ENCODE results near the gene ANKRD29. TPM values are rescaled to one million over a fixed set of nuclear protein-coding genes. Genes with fewer than 3 reads are reported as not detected.

The ANKRD29 gene
- total and polyA plus RNA-seq, 10 of the 15 experiments (the other 5 are each of a cell fraction or from before 2014, with no cell fraction given) = 0.53 to 9.2 (median 1.6) TPM

DNA sequence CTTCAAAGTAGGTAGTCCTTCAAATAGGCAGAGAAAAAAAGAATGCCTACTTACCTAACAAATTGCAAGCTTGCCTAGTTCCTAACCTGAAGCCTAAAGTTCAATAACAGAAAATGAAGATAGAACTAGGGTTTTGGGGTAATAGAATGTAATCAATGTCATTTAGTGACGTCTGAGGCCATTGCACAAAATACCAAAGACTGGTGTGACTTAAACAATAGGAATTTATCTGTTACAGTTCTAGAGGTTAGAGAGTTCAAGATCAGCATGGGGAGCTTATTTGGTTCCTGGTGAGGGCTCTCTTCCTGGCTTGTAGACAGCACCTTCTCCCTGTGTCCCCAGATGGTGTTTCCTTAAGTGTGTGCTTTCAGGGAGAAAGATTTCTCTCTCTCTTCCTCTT lies 71.7 kb downstream of the ANKRD29 start:
- in situ Hi-C loops (cut with MboI) (no loop called here), intact Hi-C loops (cut with micrococcal nuclease; ENCODE audit: unreplicated experiment) (no loop called here)
- ChIA-PET POLR2A (no interaction called here), CTCF (interaction anchor here (0.7 to 1.6 kb wide), 7 partner anchors 9 to 112 kb away, joined by 3 to 5 read pairs (median 4); no protein-coding TSS in a partner anchor), RAD21 (ENCODE audit: unreplicated experiment) (no interaction called here), SMC1A (ENCODE audit: uncharacterized antibody, unreplicated experiment) (interaction anchor here (0.7 to 1.4 kb wide), 5 partner anchors 8 to 114 kb away, joined by 3 to 6 read pairs (median 4); no protein-coding TSS in a partner anchor)
- ATAC-seq (no peak), FAIRE-seq (no peak), DNase-seq (ENCODE audit: low read depth, low spot score) (no peak)
- TF ChIP-seq NFIC (IDR thresholded peaks at IDR 0.05; ENCODE audit: low read depth, low read length) (no peak), ESRRA (IDR thresholded peaks at IDR 0.05; ENCODE audit: low read length) (no peak), LARP7 (IDR thresholded peaks at IDR 0.05) (no peak), MYC (IDR thresholded peaks at IDR 0.05; ENCODE audit: insufficient read depth, insufficient read length, insufficient replicate concordance, low read length, severe bottlenecking) (no peak), SRF (IDR thresholded peaks at IDR 0.05; ENCODE audit: low read depth in 2 of 2, low read length in 2 of 2) (no peak), TBL1XR1 (IDR thresholded peaks at IDR 0.05; ENCODE audit: low read depth, low read length) (no peak), JUND (IDR thresholded peaks at IDR 0.05; ENCODE audit: low read depth, low read length) (no peak), DPF2 (IDR thresholded peaks at IDR 0.05) (no peak), FOS (IDR thresholded peaks at IDR 0.05; ENCODE audit: borderline replicate concordance, extremely low read depth, insufficient read length) (no peak), ZNF384 (IDR thresholded peaks at IDR 0.05; ENCODE audit: borderline replicate concordance, low read depth, low read length) (no peak)
- TF ChIP-seq, protein P1, sequence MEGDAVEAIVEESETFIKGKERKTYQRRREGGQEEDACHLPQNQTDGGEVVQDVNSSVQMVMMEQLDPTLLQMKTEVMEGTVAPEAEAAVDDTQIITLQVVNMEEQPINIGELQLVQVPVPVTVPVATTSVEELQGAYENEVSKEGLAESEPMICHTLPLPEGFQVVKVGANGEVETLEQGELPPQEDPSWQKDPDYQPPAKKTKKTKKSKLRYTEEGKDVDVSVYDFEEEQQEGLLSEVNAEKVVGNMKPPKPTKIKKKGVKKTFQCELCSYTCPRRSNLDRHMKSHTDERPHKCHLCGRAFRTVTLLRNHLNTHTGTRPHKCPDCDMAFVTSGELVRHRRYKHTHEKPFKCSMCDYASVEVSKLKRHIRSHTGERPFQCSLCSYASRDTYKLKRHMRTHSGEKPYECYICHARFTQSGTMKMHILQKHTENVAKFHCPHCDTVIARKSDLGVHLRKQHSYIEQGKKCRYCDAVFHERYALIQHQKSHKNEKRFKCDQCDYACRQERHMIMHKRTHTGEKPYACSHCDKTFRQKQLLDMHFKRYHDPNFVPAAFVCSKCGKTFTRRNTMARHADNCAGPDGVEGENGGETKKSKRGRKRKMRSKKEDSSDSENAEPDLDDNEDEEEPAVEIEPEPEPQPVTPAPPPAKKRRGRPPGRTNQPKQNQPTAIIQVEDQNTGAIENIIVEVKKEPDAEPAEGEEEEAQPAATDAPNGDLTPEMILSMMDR (IDR thresholded peaks at IDR 0.05 in 2 of 3, conservative IDR thresholded peaks at IDR 0.05 in 1 of 3; ENCODE audit: control insufficient read depth in 2 of 3, extremely low read depth in 1 of 3, insufficient read depth in 1 of 3, low read depth in 3 of 3, low read length in 3 of 3) = no peak
- TF ChIP-seq, protein P2, sequence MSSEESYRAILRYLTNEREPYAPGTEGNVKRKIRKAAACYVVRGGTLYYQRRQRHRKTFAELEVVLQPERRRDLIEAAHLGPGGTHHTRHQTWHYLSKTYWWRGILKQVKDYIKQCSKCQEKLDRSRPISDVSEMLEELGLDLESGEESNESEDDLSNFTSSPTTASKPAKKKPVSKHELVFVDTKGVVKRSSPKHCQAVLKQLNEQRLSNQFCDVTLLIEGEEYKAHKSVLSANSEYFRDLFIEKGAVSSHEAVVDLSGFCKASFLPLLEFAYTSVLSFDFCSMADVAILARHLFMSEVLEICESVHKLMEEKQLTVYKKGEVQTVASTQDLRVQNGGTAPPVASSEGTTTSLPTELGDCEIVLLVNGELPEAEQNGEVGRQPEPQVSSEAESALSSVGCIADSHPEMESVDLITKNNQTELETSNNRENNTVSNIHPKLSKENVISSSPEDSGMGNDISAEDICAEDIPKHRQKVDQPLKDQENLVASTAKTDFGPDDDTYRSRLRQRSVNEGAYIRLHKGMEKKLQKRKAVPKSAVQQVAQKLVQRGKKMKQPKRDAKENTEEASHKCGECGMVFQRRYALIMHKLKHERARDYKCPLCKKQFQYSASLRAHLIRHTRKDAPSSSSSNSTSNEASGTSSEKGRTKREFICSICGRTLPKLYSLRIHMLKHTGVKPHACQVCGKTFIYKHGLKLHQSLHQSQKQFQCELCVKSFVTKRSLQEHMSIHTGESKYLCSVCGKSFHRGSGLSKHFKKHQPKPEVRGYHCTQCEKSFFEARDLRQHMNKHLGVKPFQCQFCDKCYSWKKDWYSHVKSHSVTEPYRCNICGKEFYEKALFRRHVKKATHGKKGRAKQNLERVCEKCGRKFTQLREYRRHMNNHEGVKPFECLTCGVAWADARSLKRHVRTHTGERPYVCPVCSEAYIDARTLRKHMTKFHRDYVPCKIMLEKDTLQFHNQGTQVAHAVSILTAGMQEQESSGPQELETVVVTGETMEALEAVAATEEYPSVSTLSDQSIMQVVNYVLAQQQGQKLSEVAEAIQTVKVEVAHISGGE (CRISPR knock-in tag; IDR thresholded peaks at IDR 0.05) = no peak
- no peaks in the 10 kb centered on the region for H3K9me3 ChIP-seq (replicated peaks; ENCODE audit: control insufficient read depth, insufficient read depth, low read length)
- no peak overlapping the region for H3K9ac ChIP-seq (ENCODE audit: control insufficient read depth, insufficient read depth, low read length)
- H3K36me3 ChIP-seq (ENCODE audit: control insufficient read depth in 2 of 2, insufficient read depth in 2 of 2, low read length in 1 of 2) = no peaks in the 10 kb centered on the region
- no peak overlapping the region for H3K27ac ChIP-seq (ENCODE audit: control insufficient read depth, insufficient read depth)
- no peak overlapping the region for H2AFZ ChIP-seq (ENCODE audit: control insufficient read depth, low read depth, low read length)
- H3K27me3 ChIP-seq (replicated peaks in 1 of 2; ENCODE audit: control insufficient read depth in 2 of 2, insufficient read depth in 2 of 2, low read length in 1 of 2) = no peaks in the 10 kb centered on the region
- no peak overlapping the region for H3K4me2 ChIP-seq (ENCODE audit: control insufficient read depth, insufficient read depth)
- no peak overlapping the region for H3K4me3 ChIP-seq
- H3K4me1 ChIP-seq (ENCODE audit: control insufficient read depth, insufficient read depth, low read length) = peaks cover 4% of the 10 kb centered on the region; the same call in 1 of the 2 replicates
- 0% methylated on average over 1 of the region's 1 CpG for WGBS (ENCODE audit: insufficient coverage, insufficient replicate concordance, low lambda C conversion rate, missing lambda C conversion rate)
- BruUV-seq (replicated peaks) = no TSS peak
- H4K20me1 ChIP-seq (ENCODE audit: control insufficient read depth, insufficient read depth) = no peaks in the 10 kb centered on the region
- peaks cover 3% of the 10 kb centered on the region for H3K79me2 ChIP-seq (ENCODE audit: control insufficient read depth, insufficient read depth, low read length)
